Measurements from ENCODE around the gene PPFIBP1. TPM values are rescaled to one million over a fixed set of nuclear protein-coding genes. Genes with fewer than 3 reads are reported as not detected.
"Not testable (repeated sequence)": the region's sequence is repeated elsewhere in the genome, so short reads cannot be mapped to it uniquely, and the experiment has no call there.

Gene PPFIBP1
- total and polyA plus RNA-seq, 2 donors (not counting 1 experiment from before 2014, with no cell fraction given): 3.3 to 15.0 TPM

DNA sequence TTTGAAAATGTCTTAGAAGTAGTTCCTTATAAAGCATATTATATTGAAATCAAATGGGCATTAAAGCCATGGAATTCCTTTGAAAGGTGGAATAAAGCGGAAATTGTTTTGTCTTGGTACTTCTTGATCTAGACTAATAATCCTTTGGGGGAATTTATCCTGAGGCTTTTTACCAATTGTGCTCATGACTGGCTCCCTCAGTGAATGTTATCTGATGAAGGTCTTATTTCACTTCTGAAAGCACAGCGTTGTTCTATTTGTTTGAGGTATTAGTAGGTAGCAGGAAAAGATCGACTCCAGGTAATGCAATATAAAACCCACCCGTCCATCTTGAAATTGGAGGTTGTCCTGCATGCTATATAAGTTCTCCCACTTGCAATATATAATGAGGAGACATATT is 64.8 kb downstream of the PPFIBP1 start:
- ATAC-seq (ENCODE audit: low read depth) (no peak), DNase-seq (no peak)
- no peak overlapping the region for H3K4me2 ChIP-seq (replicated peaks; ENCODE audit: low read depth, low read length, poor library complexity, severe bottlenecking)
- no peaks in the 10 kb centered on the region for H4K20me1 ChIP-seq (ENCODE audit: control insufficient read depth, insufficient read depth, low read length, poor library complexity, severe bottlenecking)
- Mint-ChIP-seq H3K27ac (no peak overlapping the region), H3K4me3 (no peak overlapping the region), H3K4me1 (peaks cover 11% of the 10 kb centered on the region), H3K27me3 (peaks cover 8% of the 10 kb centered on the region), H3K9me3 (ENCODE audit: insufficient read depth) (no peaks in the 10 kb centered on the region)
- intact Hi-C loops (cut with micrococcal nuclease): no loop called here
- H3K9me3 ChIP-seq (ENCODE audit: control extremely low read depth in 1 of 3, control insufficient read depth in 2 of 3, insufficient read depth in 1 of 3, low read length in 2 of 3): no peaks in the 10 kb centered on the region
- no peaks in the 10 kb centered on the region for H3K4me1 ChIP-seq (ENCODE audit: control insufficient read depth in 2 of 2, insufficient read depth in 2 of 2, low read length in 2 of 2)
- TF ChIP-seq CTCF (IDR thresholded peaks at IDR 0.05): no peak
- TF ChIP-seq EZH2 (IDR thresholded peaks at IDR 0.05; ENCODE audit: borderline replicate concordance, insufficient read depth, low read depth, low read length, poor library complexity, severe bottlenecking): no peak
- H2AFZ ChIP-seq (ENCODE audit: insufficient read depth, low read depth, low read length, poor library complexity, severe bottlenecking): no peak overlapping the region
- no peak overlapping the region for H3K9ac ChIP-seq (ENCODE audit: low read length)
- H3K79me2 ChIP-seq (ENCODE audit: control insufficient read depth, insufficient read depth, low read length): peaks cover 4% of the 10 kb centered on the region
- ChIA-PET POLR2A (no interaction called here), CTCF (no interaction called here)
- no peaks in the 10 kb centered on the region for H3K27me3 ChIP-seq (replicated peaks in 1 of 4; ENCODE audit: control extremely low read depth in 1 of 4, control insufficient read depth in 3 of 4, insufficient read depth in 4 of 4, low read length in 3 of 4)
- WGBS (ENCODE audit: insufficient coverage): no CpG with 5 or more reads among the region's 4 CpGs
- H3K4me3 ChIP-seq (ENCODE audit: control extremely low read depth in 1 of 5, extremely low read depth in 1 of 5, insufficient read depth in 1 of 5, low read depth in 2 of 5, low read length in 4 of 5): no peak overlapping the region
- no peaks in the 10 kb centered on the region for H3K36me3 ChIP-seq (replicated peaks in 1 of 2; ENCODE audit: control extremely low read depth in 1 of 2, control insufficient read depth in 1 of 2, extremely low read depth in 1 of 2, insufficient read depth in 2 of 2, low read length in 1 of 2)
- H3K27ac ChIP-seq (ENCODE audit: low read length in 2 of 2): no peak overlapping the region

- no peak overlapping the region for H3K27ac ChIP-seq (ENCODE audit: low read length in 2 of 2)
- no peak overlapping the region for H2AFZ ChIP-seq (ENCODE audit: insufficient read depth, low read depth, low read length, poor library complexity, severe bottlenecking)
- H3K27me3 ChIP-seq (replicated peaks in 1 of 4; ENCODE audit: control extremely low read depth in 1 of 4, control insufficient read depth in 3 of 4, insufficient read depth in 4 of 4, low read length in 3 of 4): no peaks in the 10 kb centered on the region
- no peaks in the 10 kb centered on the region for H3K9me3 Mint-ChIP-seq (ENCODE audit: insufficient read depth)
- ATAC-seq (ENCODE audit: low read depth) (no peak), DNase-seq (no peak)
- H3K4me3 Mint-ChIP-seq: no peak overlapping the region
- CTCF ChIA-PET: no interaction called here
- POLR2A ChIA-PET: no interaction called here
- H3K4me1 Mint-ChIP-seq: peaks cover 11% of the 10 kb centered on the region
- no peak overlapping the region for H3K9ac ChIP-seq (ENCODE audit: low read length)
- intact Hi-C loops (cut with micrococcal nuclease): no loop called here
- peaks cover 4% of the 10 kb centered on the region for H3K79me2 ChIP-seq (ENCODE audit: control insufficient read depth, insufficient read depth, low read length)
- H3K4me3 ChIP-seq (ENCODE audit: control extremely low read depth in 1 of 5, extremely low read depth in 1 of 5, insufficient read depth in 1 of 5, low read depth in 2 of 5, low read length in 4 of 5): no peak overlapping the region
- no peak overlapping the region for H3K27ac Mint-ChIP-seq
- H3K4me2 ChIP-seq (replicated peaks; ENCODE audit: low read depth, low read length, poor library complexity, severe bottlenecking): no peak overlapping the region
- peaks cover 8% of the 10 kb centered on the region for H3K27me3 Mint-ChIP-seq
- no peaks in the 10 kb centered on the region for H3K9me3 ChIP-seq (ENCODE audit: control extremely low read depth in 1 of 3, control insufficient read depth in 2 of 3, insufficient read depth in 1 of 3, low read length in 2 of 3)
- H3K36me3 ChIP-seq (replicated peaks in 1 of 2; ENCODE audit: control extremely low read depth in 1 of 2, control insufficient read depth in 1 of 2, extremely low read depth in 1 of 2, insufficient read depth in 2 of 2, low read length in 1 of 2): no peaks in the 10 kb centered on the region
- TF ChIP-seq EZH2 (IDR thresholded peaks at IDR 0.05; ENCODE audit: borderline replicate concordance, insufficient read depth, low read depth, low read length, poor library complexity, severe bottlenecking) (no peak), CTCF (IDR thresholded peaks at IDR 0.05) (no peak)
- no peaks in the 10 kb centered on the region for H4K20me1 ChIP-seq (ENCODE audit: control insufficient read depth, insufficient read depth, low read length, poor library complexity, severe bottlenecking)
- no peaks in the 10 kb centered on the region for H3K4me1 ChIP-seq (ENCODE audit: control insufficient read depth in 2 of 2, insufficient read depth in 2 of 2, low read length in 2 of 2)
- no CpG with 5 or more reads among the region's 4 CpGs for WGBS (ENCODE audit: insufficient coverage)
Measured at GRCh38 chr12:27589419-27589818, 65.4 kb downstream of the PPFIBP1 start.

- not testable (repeated sequence) for ATAC-seq (ENCODE audit: low read depth)
Measured at GRCh38 chr12:27591698-27592097, 67.7 kb downstream of the PPFIBP1 start.

More at GRCh38 chr12:27591698-27592097, 67.7 kb downstream of the PPFIBP1 start:
- H3K4me3 ChIP-seq (ENCODE audit: control extremely low read depth in 1 of 5, extremely low read depth in 1 of 5, insufficient read depth in 1 of 5, low read depth in 2 of 5, low read length in 4 of 5); H3K4me1 ChIP-seq (ENCODE audit: control insufficient read depth in 2 of 2, insufficient read depth in 2 of 2, low read length in 2 of 2); H3K27ac Mint-ChIP-seq; H3K9ac ChIP-seq (ENCODE audit: low read length); DNase-seq; POLR2A ChIA-PET; H3K4me3 Mint-ChIP-seq; H3K4me2 ChIP-seq (replicated peaks; ENCODE audit: low read depth, low read length, poor library complexity, severe bottlenecking); H2AFZ ChIP-seq (ENCODE audit: insufficient read depth, low read depth, low read length, poor library complexity, severe bottlenecking); intact Hi-C loops (cut with micrococcal nuclease); H3K9me3 Mint-ChIP-seq (ENCODE audit: insufficient read depth); H4K20me1 ChIP-seq (ENCODE audit: control insufficient read depth, insufficient read depth, low read length, poor library complexity, severe bottlenecking); H3K27me3 ChIP-seq (replicated peaks in 1 of 4; ENCODE audit: control extremely low read depth in 1 of 4, control insufficient read depth in 3 of 4, insufficient read depth in 4 of 4, low read length in 3 of 4); H3K36me3 ChIP-seq (replicated peaks in 1 of 2; ENCODE audit: control extremely low read depth in 1 of 2, control insufficient read depth in 1 of 2, extremely low read depth in 1 of 2, insufficient read depth in 2 of 2, low read length in 1 of 2); H3K79me2 ChIP-seq (ENCODE audit: control insufficient read depth, insufficient read depth, low read length); H3K27me3 Mint-ChIP-seq; CTCF ChIA-PET; H3K27ac ChIP-seq (ENCODE audit: low read length in 2 of 2); H3K9me3 ChIP-seq (ENCODE audit: control extremely low read depth in 1 of 3, control insufficient read depth in 2 of 3, insufficient read depth in 1 of 3, low read length in 2 of 3): not testable (repeated sequence)
- WGBS (ENCODE audit: insufficient coverage): no CpG with 5 or more reads among the region's 3 CpGs
- H3K4me1 Mint-ChIP-seq: peaks cover 11% of the 10 kb centered on the region
